ENCODE measurements around the gene EPB41L1.

The EPB41L1 gene

DNA sequence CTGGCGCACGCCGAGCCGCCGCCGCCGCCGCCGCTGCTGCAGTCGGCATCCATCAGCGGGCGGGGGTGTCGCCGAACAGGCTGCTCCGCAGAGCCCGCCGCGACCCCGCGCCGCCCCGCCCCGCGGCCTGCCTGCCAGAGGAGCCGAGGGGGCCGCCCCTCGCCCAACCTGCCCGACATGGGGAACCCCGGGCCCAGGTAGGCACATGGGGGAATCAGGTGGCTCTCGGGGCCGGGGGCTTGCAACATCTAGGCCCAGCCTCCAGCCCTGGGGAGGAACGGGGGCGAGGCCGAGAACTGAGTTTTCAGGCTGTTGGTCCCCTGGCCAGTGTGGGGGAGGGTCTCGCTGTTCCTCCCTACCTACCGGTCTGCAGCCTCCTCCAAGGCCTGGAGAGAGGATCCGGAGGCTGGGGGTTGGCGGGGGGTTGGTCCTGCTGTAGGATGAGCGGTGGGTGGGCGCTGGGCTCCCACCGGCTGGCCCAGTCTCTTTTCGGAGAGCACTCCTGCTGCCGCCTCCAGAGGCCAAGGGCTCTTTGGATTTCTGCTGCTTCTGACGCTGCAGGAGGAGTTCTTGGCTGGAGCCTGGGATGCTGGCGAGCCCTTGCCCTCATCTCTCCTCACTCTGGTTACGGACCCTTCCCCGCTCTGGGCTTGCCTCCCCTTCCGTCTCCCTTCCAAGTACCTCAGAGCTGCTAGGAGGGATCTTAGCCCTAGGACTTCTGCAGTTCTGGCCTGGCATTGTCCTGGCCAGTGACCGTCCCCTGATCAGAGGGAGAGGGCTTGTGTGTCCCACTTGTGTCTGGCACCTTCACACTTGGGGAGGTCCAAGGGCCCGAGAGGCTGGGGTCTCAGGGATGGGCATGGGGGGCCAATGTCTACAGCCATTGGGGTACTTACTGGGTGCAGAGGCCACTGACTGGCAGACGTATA, at the start of gene EPB41L1:
Gene EPB41L1 (plus strand): TSS at position 41 of the 929 bp plus-strand sequence. CDS start 19,038 bp downstream, outside the sequence.
- no peak for DNase-seq

DNA sequence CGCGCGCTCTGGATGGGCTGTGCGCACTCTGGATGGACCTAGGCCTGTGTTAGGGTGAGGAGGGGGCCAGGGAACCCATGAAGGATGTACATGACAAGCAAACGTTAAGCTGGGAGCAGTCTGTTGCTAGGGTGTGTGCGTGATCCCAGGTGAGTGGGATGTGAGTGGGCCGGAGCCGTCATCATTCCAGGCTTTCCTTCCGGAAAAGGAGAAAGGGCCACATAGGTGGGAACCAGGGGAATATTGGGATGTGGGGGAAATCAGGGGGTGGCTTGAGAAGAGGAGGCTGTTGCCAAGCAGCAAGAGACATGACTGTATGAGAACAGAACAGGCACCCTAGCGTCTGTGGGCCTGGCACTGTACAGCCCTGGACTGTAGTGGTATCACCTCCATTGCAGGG, 49.7 kb upstream of the EPB41L1 start:
- no peak for DNase-seq

DNA sequence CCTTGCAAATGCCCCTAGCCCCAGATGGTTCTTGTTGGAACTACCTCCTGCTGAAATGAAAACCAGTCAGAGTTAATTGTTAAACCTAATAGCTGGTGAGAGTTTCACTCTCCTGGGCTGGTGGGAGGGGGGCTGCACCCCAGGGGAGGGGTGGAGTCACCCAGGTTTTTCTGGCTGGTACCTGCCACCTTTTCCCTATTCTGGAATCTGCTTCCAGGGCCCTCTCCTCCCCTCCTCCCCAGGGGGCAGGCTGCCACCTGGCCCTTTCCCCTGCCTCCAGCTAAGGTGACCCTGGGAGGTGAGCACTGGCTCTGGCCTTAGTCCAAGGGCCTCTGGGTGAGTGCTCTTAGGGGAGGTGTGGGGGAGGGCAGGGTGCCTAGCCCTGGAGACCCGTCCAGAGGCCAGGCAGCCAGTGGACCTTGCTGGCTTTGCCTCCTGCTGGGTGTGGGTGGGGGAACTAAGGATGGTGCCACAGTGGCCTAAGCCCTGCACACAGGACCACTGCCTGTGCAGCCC, 48.8 kb upstream of the EPB41L1 start:
- no peak for DNase-seq

DNA sequence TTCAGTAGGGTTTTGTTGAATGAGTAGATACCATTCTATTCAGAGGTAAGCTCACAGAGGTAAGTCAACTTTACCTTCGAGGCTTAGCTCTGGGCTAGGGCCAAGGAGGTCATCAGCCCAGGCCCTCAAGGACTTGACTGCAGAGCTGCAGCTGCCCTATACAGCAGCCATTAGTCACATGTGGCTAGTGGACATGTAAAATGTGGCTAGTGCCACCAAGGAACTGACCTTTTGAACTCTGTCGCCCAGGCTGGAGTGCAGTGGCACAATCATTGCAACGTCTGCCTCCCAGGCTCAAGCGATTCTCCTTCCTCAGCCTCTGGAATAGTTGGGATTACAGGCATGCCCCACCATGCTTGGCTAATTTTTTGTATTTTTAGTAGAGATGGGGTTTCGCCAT, 47.9 kb upstream of the EPB41L1 start:
- no peak for DNase-seq

DNA sequence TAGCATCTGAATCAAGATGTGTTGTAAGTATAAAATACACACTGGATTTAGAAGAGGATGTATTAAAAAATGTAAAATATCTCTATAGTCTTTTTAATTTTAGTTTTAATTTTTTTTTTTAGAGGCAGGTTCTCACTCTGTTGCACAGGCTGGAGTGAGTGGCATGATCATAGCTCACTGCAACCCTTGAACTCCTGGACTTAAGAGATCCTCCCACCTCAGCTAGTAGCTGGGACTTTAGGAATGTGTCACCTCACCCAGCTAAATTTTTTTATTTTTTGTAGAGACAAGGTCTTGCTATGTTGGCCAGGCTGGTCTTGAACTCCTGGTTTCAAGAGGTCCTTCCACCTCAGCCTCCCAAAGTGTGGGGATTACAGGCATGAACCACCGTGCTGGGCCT, 46.7 kb upstream of the EPB41L1 start:
- DNase-seq = no peak

DNA sequence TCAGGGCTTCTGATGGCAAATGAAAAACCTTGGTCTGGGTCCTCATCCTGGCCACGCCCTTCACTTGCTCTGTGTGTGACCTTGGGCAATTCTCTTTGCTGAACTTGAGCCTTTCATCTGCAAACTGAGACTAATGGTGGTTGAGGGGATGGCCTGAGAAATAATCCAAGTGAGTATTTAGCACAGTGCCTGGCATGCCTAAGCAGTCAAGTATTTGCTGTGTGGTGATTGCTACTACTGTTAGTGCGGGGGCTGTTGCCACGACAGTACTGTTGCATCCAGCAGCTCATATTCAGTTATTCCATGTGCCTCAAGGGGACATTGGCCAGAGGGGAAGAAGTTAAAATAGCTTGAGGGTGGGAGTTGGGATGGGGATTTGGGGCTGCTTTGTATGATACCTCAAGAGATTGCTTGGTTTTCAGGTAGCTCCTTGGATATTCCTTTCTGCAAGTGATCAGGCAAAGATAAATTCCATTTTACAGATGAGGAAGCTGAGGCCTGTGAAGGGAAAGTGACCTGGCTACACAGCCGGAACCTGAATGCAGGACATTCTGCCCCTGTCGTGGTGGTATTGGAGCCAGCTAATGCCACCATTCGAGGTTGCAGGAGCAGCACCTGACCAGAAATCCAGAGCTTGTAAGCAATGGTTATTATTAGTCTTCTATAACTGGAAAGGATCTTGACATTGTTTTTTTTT, 45.1 kb upstream of the EPB41L1 start:
- no peak for DNase-seq

DNA sequence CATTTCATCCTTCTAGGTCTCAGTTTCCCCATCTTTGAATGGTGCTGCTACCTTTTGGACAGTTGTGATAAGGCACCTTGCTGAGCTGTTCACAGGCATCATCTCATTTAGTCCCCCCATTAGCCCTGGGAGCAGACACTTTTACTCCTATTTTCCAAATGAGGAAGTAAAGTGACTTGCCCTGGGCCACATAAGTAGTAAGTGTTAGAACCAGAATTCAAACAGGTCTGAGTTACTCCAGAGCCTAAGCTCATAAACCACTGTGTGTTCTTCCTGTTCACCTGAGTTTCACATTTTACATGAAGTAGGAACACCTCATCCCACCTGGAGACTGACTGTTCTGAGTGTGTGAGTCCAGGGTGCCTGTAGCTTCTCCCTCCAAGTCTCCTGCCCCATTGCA, 43.5 kb upstream of the EPB41L1 start:
- DNase-seq = peak in 2 of 3 donors; percentile 23 to 26

DNA sequence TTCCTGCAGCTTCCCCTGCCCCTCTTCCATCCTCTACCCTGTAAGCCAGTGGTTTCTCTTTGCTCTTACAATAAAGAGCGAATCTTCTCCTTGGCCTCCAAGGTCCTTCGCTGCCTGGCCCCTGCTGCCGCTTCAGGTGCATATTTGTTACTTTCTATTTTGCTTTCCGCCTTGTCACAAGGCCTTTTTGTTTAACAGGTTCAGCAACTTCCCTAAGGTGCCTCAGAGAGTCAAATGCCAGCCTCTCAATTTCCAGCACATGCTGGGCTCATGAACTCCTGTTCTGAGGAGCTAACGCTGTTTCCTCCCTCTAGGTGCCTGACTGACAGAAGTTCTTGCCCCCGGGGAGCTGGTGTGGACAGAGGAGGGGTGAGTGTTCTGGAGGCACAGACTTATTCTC, 42.4 kb upstream of the EPB41L1 start:
- no peak for DNase-seq

DNA sequence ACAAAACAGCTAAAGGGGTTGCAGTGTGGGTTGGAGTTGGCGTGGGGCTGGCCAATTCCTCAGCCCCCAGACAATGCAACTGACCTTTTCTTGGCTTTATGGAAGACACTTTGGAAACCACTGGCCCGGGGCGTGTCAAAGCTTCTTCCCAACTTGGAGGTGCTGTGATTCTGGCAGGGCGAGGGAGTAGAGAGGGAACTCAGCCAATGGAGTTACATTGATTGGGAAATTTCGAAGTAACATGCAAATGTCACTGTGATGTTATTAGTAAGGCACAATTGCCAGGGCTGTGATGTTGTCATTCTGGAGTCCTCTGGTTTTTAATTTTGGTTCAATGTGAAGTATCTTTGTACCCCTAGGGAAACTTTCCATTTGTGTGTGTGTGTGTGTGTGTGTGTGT, 41.5 kb upstream of the EPB41L1 start:
- DNase-seq = peak; percentile 71 to 86 (median 85)

DNA sequence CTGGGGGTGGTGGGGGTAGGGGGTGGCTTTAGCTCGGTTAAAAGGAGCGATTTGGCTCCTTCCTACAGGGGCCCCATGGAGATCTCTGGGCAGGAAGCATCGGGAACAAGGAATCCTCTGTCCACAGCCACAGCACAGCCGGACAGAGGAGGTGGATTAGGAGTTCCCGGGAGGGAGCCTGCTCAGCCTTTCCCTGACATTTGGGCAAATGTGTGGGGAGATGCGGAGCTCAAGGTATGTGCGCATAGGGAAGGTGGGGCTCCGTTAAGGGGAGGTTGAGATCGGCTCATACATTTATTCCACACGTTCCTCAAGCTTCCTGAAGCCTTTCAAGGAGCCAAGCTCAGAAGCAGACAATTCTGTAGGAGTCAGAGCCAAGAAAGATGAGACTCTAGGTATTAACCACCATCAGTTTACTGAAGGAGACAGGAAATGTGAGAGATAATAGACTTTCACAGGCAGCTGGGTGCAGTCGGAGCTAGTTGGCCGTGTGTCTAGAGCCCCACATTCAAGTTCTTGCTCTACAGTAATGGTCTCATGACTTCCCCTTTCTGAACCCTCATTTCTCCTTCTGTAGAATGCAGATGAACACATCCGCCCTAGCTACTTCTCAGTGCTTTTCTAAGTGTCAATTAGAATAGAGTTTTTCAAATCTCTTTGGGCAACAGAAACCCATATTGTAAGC, 40.8 kb upstream of the EPB41L1 start:
- DNase-seq = peak; percentile 76 to 85 (median 85)

DNA sequence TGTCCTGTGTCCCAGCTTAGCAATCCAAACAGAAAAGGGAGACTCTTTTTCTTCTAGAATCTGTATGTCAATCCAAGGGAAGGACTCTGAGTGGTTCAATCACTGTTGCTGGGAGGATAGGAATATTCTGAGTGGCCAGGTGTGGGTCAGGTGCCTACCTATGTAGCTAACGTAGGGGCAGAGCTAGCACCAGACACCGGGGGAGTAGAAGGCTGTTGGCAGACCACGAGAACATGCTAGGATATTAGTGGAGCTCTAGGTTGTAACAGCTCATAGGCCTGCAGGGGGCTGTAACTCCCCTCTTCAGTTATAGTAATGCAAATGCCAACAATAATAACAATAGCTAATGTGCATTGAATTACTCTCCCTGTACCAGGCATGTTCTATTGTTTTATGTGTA, 39.8 kb upstream of the EPB41L1 start:
- no peak for DNase-seq

DNA sequence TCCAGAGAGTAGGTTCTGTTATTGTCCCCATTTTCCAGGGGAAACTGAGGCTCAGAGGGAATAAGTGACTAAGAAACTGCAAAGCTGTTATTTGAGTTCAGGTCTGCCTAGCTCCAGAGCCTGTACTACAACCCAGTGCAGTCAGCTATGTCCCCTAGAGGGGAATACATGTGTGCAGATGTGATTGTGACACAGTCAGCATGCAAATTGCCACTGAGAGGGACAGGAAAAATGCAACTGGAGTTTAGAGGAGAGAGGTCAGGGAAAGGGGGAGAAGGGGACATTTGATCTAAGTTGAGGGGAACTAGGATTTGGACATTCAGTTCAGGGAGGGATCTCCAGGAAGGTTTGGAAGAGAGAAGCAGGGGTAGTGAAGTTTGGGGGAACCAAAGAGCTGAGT, 38.6 kb upstream of the EPB41L1 start:
- DNase-seq = peak in 2 of 3 donors; percentile 31 to 47

DNA sequence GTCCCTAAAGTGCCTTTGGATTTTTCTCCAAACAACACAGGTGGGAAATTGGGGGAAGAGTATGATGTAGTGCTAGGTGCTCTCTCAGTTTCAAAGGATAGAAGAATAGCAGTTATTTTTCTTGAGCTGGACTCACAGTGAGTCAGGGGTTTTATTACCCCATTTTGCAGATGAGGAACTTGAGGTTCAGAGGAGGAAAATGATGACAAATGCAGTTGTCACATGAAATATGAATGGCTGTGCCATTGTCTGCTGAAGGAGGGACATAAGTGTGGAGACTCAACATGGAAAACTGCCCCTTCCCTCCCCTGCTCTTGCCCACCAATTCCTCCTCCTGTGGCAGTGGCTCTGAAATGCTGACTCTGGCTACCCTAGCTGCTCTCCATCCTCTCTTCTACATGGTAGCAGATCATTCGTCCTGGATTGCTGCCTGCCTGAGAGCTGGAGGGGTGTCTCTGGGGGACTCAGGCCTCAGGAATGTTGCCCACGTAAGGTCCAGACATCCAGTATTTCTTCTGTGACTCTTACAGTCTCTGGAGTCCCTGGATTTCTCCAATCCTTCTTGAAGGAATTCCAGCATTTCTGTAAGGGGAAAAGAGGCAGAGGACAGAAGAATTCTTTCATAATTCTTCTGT, 37.6 kb upstream of the EPB41L1 start:
- peak; percentile 61 to 81 (median 78) for DNase-seq

DNA sequence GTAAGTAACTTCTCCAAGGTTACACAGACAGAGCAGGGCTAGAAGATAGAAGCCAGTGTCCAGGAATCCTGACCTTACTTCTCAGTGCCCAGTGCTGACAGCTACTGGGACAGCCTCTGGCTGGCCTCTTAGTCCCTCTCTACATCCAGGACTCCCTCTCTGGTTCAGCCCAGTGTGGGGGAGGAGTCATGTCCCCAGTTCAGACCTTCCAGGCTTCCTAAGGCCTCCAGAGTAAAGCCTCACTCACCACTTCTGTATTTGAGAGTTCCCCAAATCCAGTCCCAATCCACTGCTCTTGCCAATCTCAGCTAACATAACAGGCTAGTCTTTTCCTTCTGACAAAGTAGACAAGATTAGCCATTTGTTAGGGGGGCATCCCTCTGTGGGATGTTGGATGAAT, 36.9 kb upstream of the EPB41L1 start:
- DNase-seq = peak; percentile 79 to 82 (median 80)

DNA sequence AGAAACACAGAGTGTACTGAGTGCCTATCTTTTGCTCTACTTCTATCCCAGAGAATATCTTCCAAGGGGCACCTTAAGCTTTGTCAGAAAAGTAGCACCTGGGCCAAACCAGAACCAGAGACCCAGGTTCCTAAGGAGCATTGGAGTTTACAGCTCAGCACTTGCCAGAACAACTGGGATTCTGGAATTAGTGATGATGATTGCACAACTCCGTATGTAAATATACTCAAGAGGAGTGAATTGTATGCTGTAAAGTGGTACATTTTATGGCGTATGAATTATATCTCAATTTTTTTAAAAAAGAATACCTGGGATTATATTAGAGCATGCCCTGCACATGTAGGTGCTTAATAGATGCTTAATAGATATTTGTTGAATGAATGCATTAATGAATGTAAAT, 36.2 kb upstream of the EPB41L1 start:
- no peak for DNase-seq

DNA sequence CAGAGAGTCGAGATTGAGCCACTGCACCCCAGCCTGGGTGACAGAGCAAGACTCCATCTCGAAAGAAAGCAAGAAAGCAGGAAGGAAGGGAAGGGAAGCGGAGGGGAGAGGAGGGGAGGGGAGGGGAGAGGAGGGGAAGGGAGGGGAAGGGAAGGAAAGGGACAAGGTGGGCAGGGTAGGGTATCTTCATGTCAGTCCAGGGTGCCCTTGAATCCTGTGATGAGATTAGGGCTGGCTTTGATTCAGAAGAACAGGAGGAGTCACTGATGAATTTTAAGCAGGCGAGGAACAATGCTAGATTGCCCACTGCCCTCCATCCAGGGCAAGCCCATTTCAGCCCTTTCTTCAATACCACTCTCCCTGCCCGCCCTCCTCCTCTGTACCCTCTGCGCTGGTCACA, 35.0 kb upstream of the EPB41L1 start:
- no peak for DNase-seq

DNA sequence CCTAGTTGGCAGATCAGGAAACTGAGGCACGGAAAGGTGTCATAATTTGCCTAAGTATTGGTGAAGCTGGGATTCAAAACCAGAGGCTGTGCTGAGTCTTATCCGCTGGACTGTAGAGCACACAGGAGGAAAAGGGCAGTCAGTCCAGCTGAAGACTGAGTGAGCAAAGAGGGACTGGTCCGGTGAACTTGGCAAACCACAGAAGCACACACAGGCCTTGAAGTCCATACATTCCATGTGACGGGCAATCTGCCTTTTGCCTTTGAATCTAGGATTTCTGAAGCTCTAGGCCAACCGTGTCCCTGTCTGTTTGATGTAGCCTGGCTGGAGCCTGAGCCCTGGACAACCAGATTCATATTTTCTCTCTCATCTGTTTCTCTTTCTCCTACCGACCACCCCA, 34.3 kb upstream of the EPB41L1 start:
- no peak for DNase-seq

DNA sequence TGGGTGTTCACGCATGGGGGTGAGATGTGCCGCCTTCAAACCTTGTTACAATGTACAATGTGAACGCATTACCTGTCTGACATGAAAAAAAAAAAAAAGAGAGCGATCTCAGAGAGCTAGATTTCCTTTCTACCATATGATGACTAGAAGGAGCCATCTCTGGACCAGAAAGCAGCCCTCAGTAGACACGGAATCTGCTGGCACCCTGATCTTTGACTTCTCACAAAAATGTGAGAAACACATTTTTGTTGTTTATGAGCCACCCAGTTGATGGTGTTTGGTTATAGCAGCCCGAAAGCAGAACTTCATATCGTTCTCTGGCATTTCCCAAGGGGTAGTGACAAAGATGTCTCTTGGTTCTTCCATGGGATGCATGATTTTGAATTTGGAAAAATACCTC, 33.5 kb upstream of the EPB41L1 start:
- DNase-seq = no peak

DNA sequence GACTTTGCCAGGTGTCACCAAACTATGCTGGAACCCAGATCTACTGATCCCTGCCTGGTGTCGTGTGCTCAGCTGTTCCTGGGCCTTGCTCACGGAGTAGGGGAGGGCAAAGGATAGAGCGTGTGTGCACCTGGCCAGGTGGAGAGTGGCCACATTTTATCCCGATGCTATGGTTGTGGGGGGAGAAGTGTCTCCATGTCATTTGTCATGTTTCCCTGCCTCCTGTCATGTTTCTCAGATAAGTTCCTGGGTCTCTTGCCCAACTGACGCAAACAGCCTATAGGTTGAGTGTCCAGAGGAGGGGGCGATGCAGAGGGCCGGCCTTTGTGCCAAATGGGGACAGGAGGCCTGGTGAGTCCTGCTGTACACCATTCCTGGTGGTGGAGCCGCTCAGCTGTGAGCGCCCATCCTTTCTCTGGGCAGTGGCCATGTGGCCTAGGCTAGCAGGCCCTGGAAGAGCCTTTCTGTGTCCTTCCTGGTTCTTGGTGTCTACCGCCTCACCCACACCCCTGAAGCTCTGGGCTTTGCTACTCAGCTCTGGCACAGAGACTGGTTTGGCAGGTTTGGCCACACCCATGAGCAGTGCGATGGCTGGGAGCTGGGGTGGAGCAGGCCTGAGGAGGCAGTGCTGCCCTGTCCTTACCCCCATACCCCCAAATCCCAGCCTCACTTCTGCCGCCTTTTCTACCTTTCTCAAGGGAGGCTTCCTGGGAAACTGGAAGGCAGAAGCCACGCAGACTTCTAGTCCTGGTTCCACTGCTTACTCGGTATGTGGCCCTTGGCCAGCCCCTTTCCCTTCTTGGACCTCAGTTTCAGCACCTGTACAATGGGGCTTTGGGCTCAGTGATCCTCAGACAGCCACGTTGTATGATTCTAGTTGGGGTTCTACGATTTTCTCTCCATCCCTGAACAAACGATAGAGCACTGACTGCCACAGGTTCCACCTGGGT, 32.3 kb upstream of the EPB41L1 start:
- DNase-seq = no peak

DNA sequence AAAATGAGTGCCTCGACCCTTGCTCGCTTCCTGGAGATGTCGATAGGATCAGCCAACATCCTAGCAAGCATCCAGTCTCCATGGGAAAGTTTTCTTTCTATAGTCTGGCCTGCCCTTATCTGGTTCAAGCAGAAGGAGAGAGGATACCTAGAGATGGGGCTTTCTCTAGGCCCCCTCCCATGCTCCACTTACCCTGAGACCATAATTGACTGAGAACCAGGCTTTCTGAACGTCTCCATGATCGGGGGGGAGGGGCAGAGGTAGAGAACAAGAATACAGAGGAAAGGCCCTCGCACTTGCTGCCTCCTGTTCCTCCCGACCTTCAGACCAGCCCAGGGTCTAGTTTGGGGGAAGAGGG, 31.6 kb upstream of the EPB41L1 start:
- DNase-seq = no peak

DNA sequence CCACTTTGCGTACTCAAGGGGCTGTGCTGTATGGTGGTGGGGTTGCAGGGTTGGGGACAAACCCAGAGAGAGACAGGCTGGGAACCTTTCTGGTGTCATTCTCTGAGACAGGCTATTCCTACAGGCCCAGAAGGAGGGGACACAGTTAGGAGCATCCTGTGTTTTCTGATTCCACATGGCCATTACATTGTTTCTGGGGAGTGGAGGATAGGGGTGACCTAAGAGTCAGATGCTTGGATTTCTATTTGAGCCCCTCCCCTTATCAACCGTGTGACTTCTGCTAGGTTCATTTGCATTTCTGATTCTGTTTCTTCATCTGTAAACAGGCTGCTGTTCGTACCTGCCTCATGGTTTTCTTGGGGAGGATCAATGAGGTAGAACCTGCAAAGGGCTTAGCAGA, 29.4 kb upstream of the EPB41L1 start:
- DNase-seq = peak in 1 of 3 donors; percentile 13

Measured in suppressor macrophage treated with lipopolysaccharide for 1 hour (primary cell).